UCSD-AML1 (cell line): Measurements from ENCODE around the gene EWSR1.
"Not testable (repeated sequence)": the region's sequence is repeated elsewhere in the genome, so short reads cannot be mapped to it uniquely, and the experiment has no call there.

ENCODE experiments used
- DNase-seq: peaks from one replicate; lab custom pipeline; 2025; ENCODE audit not compliant: unreplicated experiment; lab: John Stamatoyannopoulos, UW

The EWSR1 gene

GRCh38 chr22:29334696-29335344 lies 66.8 kb downstream of the EWSR1 start:
- no peak for DNase-seq

- DNase-seq = no peak
These were observed 67.6 kb downstream of the EWSR1 start for GRCh38 chr22:29335656-29336055.

GRCh38 chr22:29336751-29337490 lies 68.9 kb downstream of the EWSR1 start:
- DNase-seq = no peak

GRCh38 chr22:29337631-29338284 lies 69.7 kb downstream of the EWSR1 start:
- DNase-seq = no peak

GRCh38 chr22:29338398-29338797 lies 70.3 kb downstream of the EWSR1 start:
- no peak for DNase-seq

- DNase-seq = no peak
These were observed 71.5 kb downstream of the EWSR1 start for GRCh38 chr22:29339381-29340235.

GRCh38 chr22:29340566-29340965 lies 72.5 kb downstream of the EWSR1 start:
- no peak for DNase-seq

- DNase-seq = no peak
These were observed 73.2 kb downstream of the EWSR1 start for GRCh38 chr22:29341056-29341848.

GRCh38 chr22:29341849-29342127 lies 73.7 kb downstream of the EWSR1 start:
- DNase-seq = no peak

- DNase-seq = no peak
These were observed 74.1 kb downstream of the EWSR1 start for GRCh38 chr22:29342177-29342576.

- DNase-seq = no peak
These were observed 74.7 kb downstream of the EWSR1 start for GRCh38 chr22:29342577-29343312.

GRCh38 chr22:29343313-29343805 lies 75.3 kb downstream of the EWSR1 start:
- no peak for DNase-seq

- DNase-seq = no peak
These were observed 76.1 kb downstream of the EWSR1 start for GRCh38 chr22:29344137-29344536.

- not testable (repeated sequence) for DNase-seq
These were observed 76.8 kb downstream of the EWSR1 start for GRCh38 chr22:29344889-29345288.

- DNase-seq = no peak
These were observed 77.9 kb downstream of the EWSR1 start for GRCh38 chr22:29345932-29346331.

- DNase-seq = no peak
These were observed 78.6 kb downstream of the EWSR1 start for GRCh38 chr22:29346659-29347058.

GRCh38 chr22:29348041-29348440 lies 80.0 kb downstream of the EWSR1 start:
- DNase-seq = no peak

- no peak for DNase-seq
These were observed 80.9 kb downstream of the EWSR1 start for GRCh38 chr22:29348956-29349355.
